Measurements from ENCODE around the gene SLC35B1. TPM values are rescaled to one million over a fixed set of nuclear protein-coding genes. Genes with fewer than 3 reads are reported as not detected.

The SLC35B1 gene
- total and polyA plus RNA-seq, 2 donors (not counting 1 experiment from before 2014, with no cell fraction given), result 32.3 to 47.2 TPM

DNA sequence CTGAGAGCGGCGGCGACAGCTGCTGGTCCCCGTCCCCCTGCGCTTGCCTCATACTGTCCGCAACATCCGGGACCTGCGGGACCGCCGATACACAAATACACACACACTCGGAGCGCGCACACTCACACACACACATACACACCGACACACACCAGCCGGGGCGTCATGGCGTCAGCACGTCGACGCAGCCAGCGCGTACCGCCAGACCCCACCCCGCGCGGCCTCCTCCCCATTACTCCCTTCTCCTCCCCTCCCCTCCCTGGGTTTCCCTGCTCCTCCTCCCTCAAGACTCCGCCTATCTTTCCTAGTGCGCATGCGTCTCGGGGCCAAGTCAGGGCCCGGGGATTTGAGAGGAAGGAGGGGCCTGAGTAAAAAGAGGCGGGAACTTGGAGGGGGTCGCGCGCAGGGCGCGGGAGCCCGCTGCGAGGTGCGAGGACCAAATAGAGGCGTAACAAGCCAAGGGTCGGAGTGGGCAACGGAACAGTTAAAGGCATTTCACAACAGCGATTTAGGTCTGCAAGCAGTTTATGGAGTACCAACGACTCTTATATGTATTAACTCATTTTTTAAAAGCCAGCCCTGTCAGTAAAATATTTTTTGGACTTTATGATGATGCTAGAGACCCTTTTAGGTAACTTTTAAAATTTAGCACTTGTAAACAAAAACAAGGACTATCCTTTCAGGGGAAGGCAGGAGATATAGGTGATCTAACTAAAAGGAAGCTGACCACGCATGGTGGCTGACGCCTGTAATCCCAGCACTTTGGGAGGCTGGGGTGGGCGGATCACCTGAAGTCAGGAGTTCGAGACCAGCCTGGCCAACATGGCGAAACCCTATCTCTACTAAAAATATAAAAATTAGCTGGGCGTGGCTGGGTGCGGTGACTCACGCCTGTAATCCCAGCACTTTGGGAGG is 29.6 kb downstream of the SLC35B1 start, which contains the start of gene SPOP:
TSS of gene SPOP (minus strand) at position 165 of the 915 bp plus-strand sequence. CDS start 55,287 bp downstream, outside the sequence.
- ATAC-seq (ENCODE audit: low read depth), result peak; percentile 91
- Histone ChIP-seq H3K4me2 (replicated peaks; ENCODE audit: low read depth, low read length, poor library complexity, severe bottlenecking) (peak within 1 kb of the TSS; percentile 81), H3K9me3 (ENCODE audit: control extremely low read depth in 1 of 3, control insufficient read depth in 2 of 3, insufficient read depth in 1 of 3, low read length in 2 of 3) (peaks cover 0 to 3% (median 0%) of the 10 kb centered on the region in 3 donors), H2AFZ (ENCODE audit: insufficient read depth, low read depth, low read length, poor library complexity, severe bottlenecking) (peak within 1 kb of the TSS; percentile 68), H3K9ac (ENCODE audit: low read length) (peak within 1 kb of the TSS; percentile 99), H3K4me1 (ENCODE audit: control insufficient read depth in 2 of 2, insufficient read depth in 2 of 2, low read length in 2 of 2) (peaks cover 31 to 33% of the 10 kb centered on the region in 2 donors), H3K4me3 (ENCODE audit: control extremely low read depth in 1 of 5, extremely low read depth in 1 of 5, insufficient read depth in 1 of 5, low read depth in 2 of 5, low read length in 4 of 5) (peak within 1 kb of the TSS; percentile 73 to 97 (median 87)), H3K36me3 (replicated peaks in 1 of 2; ENCODE audit: control extremely low read depth in 1 of 2, control insufficient read depth in 1 of 2, extremely low read depth in 1 of 2, insufficient read depth in 2 of 2, low read length in 1 of 2) (peaks cover 4 to 19% of the 10 kb centered on the region in 2 experiments), H3K27ac (ENCODE audit: low read length in 2 of 2) (peak within 1 kb of the TSS; percentile 98 to 99), H3K79me2 (ENCODE audit: control insufficient read depth, insufficient read depth, low read length) (peaks cover 33% of the 10 kb centered on the region), H3K27me3 (replicated peaks in 1 of 4; ENCODE audit: control extremely low read depth in 1 of 4, control insufficient read depth in 3 of 4, insufficient read depth in 4 of 4, low read length in 3 of 4) (no peaks in the 10 kb centered on the region), H4K20me1 (ENCODE audit: control insufficient read depth, insufficient read depth, low read length, poor library complexity, severe bottlenecking) (no peaks in the 10 kb centered on the region)
- 1% methylated on average over 35 of the region's 53 CpGs for WGBS (ENCODE audit: insufficient coverage)
- Mint-ChIP-seq H3K27me3 (no peaks in the 10 kb centered on the region), H3K27ac (peak within 1 kb of the TSS; percentile 99), H3K9me3 (ENCODE audit: insufficient read depth) (no peaks in the 10 kb centered on the region), H3K4me1 (peaks cover 43% of the 10 kb centered on the region), H3K4me3 (peak within 1 kb of the TSS; percentile 94)
- CTCF ChIA-PET, result interaction anchor here (0.7 to 1.7 kb wide), 4 partner anchors 17 to 110 kb away, joined by 3 to 5 read pairs (median 4); partner anchors contain the start of gene SLC35B1
- TF ChIP-seq, protein P1, sequence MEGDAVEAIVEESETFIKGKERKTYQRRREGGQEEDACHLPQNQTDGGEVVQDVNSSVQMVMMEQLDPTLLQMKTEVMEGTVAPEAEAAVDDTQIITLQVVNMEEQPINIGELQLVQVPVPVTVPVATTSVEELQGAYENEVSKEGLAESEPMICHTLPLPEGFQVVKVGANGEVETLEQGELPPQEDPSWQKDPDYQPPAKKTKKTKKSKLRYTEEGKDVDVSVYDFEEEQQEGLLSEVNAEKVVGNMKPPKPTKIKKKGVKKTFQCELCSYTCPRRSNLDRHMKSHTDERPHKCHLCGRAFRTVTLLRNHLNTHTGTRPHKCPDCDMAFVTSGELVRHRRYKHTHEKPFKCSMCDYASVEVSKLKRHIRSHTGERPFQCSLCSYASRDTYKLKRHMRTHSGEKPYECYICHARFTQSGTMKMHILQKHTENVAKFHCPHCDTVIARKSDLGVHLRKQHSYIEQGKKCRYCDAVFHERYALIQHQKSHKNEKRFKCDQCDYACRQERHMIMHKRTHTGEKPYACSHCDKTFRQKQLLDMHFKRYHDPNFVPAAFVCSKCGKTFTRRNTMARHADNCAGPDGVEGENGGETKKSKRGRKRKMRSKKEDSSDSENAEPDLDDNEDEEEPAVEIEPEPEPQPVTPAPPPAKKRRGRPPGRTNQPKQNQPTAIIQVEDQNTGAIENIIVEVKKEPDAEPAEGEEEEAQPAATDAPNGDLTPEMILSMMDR (IDR thresholded peaks at IDR 0.05), result no peak
- TF ChIP-seq EZH2 (IDR thresholded peaks at IDR 0.05; ENCODE audit: borderline replicate concordance, insufficient read depth, low read depth, low read length, poor library complexity, severe bottlenecking), result no peak
- intact Hi-C loops (cut with micrococcal nuclease), result loop anchor here (1.0 to 10.0 kb wide), 8 partner anchors 17 to 483 kb away; partner anchors contain the start of genes KAT7, NGFR, PHB1 and ZNF652
- POLR2A ChIA-PET, result interaction anchor here (0.8 to 1.2 kb wide), 5 partner anchors 29 to 1188 kb away, joined by 3 to 12 read pairs (median 5); partner anchors contain the start of genes SLC35B1 and TOB1
- DNase-seq, result peak; percentile 99

Data from B cell (primary cell).